ENCODE measurements around the gene EMD. TPM values are rescaled to one million over a fixed set of nuclear protein-coding genes. Genes with fewer than 3 reads are reported as not detected.

Gene EMD
- total and polyA plus RNA-seq, 10 of the 15 experiments (the other 5 are each of a cell fraction or from before 2014, with no cell fraction given) = 0.76 to 100 (median 43.2) TPM

- DNase-seq (ENCODE audit: low read depth, low spot score) = no peak
- in situ Hi-C loops (cut with MboI) (no loop called here), intact Hi-C loops (cut with micrococcal nuclease; ENCODE audit: unreplicated experiment) (no loop called here)
- SMC1A ChIA-PET (ENCODE audit: uncharacterized antibody, unreplicated experiment) = no interaction called here
- no peak overlapping the region for H3K4me3 ChIP-seq
- no peak overlapping the region for H2AFZ ChIP-seq (ENCODE audit: control insufficient read depth, low read depth, low read length)
- ATAC-seq = no peak
- H3K27ac ChIP-seq (ENCODE audit: control insufficient read depth, insufficient read depth) = peak overlapping the region; percentile 86; the same call in 1 of the 2 replicates
- no peak overlapping the region for H3K9ac ChIP-seq (ENCODE audit: control insufficient read depth, insufficient read depth, low read length)
- no peaks in the 10 kb centered on the region for H3K4me1 ChIP-seq (ENCODE audit: control insufficient read depth, insufficient read depth, low read length)
- no peaks in the 10 kb centered on the region; the same call in 2 of the 3 replicates for H3K9me3 ChIP-seq (replicated peaks; ENCODE audit: control insufficient read depth, insufficient read depth, low read length)
- no peak for FAIRE-seq
- no peak for TF ChIP-seq SUPT20H (IDR thresholded peaks at IDR 0.05; ENCODE audit: borderline replicate concordance, control insufficient read depth, low read depth, low read length)
- TF ChIP-seq NR2C2 (IDR thresholded peaks at IDR 0.05; ENCODE audit: borderline replicate concordance, control insufficient read depth, insufficient read length, low read depth) = no peak
- no peak for TF ChIP-seq HDGF (IDR thresholded peaks at IDR 0.05)
- no peak for TF ChIP-seq MEF2A (IDR thresholded peaks at IDR 0.05; ENCODE audit: insufficient read depth, low read depth, low read length)
- no peak for TF ChIP-seq SMAD1 (IDR thresholded peaks at IDR 0.05; ENCODE audit: low read depth, partially characterized antibody)
- no peak for TF ChIP-seq ZNF24 (IDR thresholded peaks at IDR 0.05)
- TF ChIP-seq PML (IDR thresholded peaks at IDR 0.05; ENCODE audit: low read length) = no peak
- TF ChIP-seq ETV6 (conservative IDR thresholded peaks at IDR 0.05 in 1 of 2, IDR thresholded peaks at IDR 0.05 in 1 of 2; ENCODE audit: borderline replicate concordance in 1 of 2, low read depth in 1 of 2) = no peak
- no peak for TF ChIP-seq ATF7 (IDR thresholded peaks at IDR 0.05; ENCODE audit: low read depth)
- TF ChIP-seq NRF1 (conservative IDR thresholded peaks at IDR 0.05; ENCODE audit: low read depth, low read length) = no peak
- no peak for TF ChIP-seq USF1 (IDR thresholded peaks at IDR 0.05; ENCODE audit: borderline replicate concordance, extremely low read length, insufficient read depth, low read depth, low read length)
- H3K79me2 ChIP-seq (ENCODE audit: control insufficient read depth, insufficient read depth, low read length) = peaks cover 7% of the 10 kb centered on the region
- TSS peak; percentile 48 for BruUV-seq (replicated peaks)
- RAD21 ChIA-PET (ENCODE audit: unreplicated experiment) = interaction anchor here (1.6 to 2.1 kb wide), 3 partner anchors 14 to 78 kb away, joined by 5 to 9 read pairs (median 5); partner anchors contain the start of gene SLC10A3
- no peaks in the 10 kb centered on the region for H3K27me3 ChIP-seq (replicated peaks in 1 of 2; ENCODE audit: control insufficient read depth in 2 of 2, insufficient read depth in 2 of 2, low read length in 1 of 2)
- H4K20me1 ChIP-seq (ENCODE audit: control insufficient read depth, insufficient read depth) = no peaks in the 10 kb centered on the region
- no peaks in the 10 kb centered on the region for H3K36me3 ChIP-seq (ENCODE audit: control insufficient read depth in 2 of 2, insufficient read depth in 2 of 2, low read length in 1 of 2)
- WGBS (ENCODE audit: insufficient coverage, insufficient replicate concordance, low lambda C conversion rate, missing lambda C conversion rate) = 45% methylated on average over 8 of the region's 8 CpGs
- H3K4me2 ChIP-seq (ENCODE audit: control insufficient read depth, insufficient read depth) = 0 out of 2 replicates have a peak overlapping the region, but pooled peaks have one; percentile 77
- POLR2A ChIA-PET = interaction anchor here (3.5 to 4.6 kb wide), 2 partner anchors 13 to 15 kb away, joined by 22 to 32 read pairs; partner anchors contain the start of gene ATP6AP1
- CTCF ChIA-PET = interaction anchor here (0.9 kb wide), 2 partner anchors 8 to 40 kb away, joined by 3 to 4 read pairs; no protein-coding TSS in a partner anchor
These were observed 34.0 kb downstream of the EMD start for GRCh38 chrX:154413142-154413541.
